ENCODE measurements around the gene NEK7.

NEK7 gene

GRCh38 chr1:198263186-198263585 lies 106.4 kb downstream of the NEK7 start:
- FAIRE-seq: no peak

- no peak for FAIRE-seq
Measured at GRCh38 chr1:198264282-198264681, 107.5 kb downstream of the NEK7 start.

- no peak for FAIRE-seq
Measured at GRCh38 chr1:198265073-198265661, 108.4 kb downstream of the NEK7 start.

GRCh38 chr1:198267056-198267455 lies 110.3 kb downstream of the NEK7 start:
- no peak for FAIRE-seq

GRCh38 chr1:198267921-198268320 lies 111.1 kb downstream of the NEK7 start:
- no peak for FAIRE-seq

GRCh38 chr1:198268784-198269645 lies 112.2 kb downstream of the NEK7 start:
- no peak for FAIRE-seq

- FAIRE-seq: no peak
Measured at GRCh38 chr1:198269646-198269940, 112.8 kb downstream of the NEK7 start.

GRCh38 chr1:198270273-198270828 lies 113.6 kb downstream of the NEK7 start:
- FAIRE-seq: no peak

GRCh38 chr1:198271467-198271866 lies 114.7 kb downstream of the NEK7 start:
- FAIRE-seq: no peak

- no peak for FAIRE-seq
Measured at GRCh38 chr1:198272492-198272891, 115.7 kb downstream of the NEK7 start.

- FAIRE-seq: no peak
Measured at GRCh38 chr1:198273748-198274295, 117.0 kb downstream of the NEK7 start.

GRCh38 chr1:198275597-198275996 lies 118.8 kb downstream of the NEK7 start:
- no peak for FAIRE-seq

GRCh38 chr1:198276241-198276640 lies 119.4 kb downstream of the NEK7 start:
- FAIRE-seq: no peak

- FAIRE-seq: no peak
Measured at GRCh38 chr1:198278943-198279342, 122.1 kb downstream of the NEK7 start.

GRCh38 chr1:198280080-198280479 lies 123.3 kb downstream of the NEK7 start:
- FAIRE-seq: no peak

GRCh38 chr1:198281911-198282310 lies 125.1 kb downstream of the NEK7 start:
- no peak for FAIRE-seq

GRCh38 chr1:198283222-198283621 lies 126.4 kb downstream of the NEK7 start:
- no peak for FAIRE-seq

GRCh38 chr1:198287916-198288315 lies 131.1 kb downstream of the NEK7 start:
- FAIRE-seq: no peak

GRCh38 chr1:198290089-198290683 lies 133.4 kb downstream of the NEK7 start:
- peak; percentile 38 for FAIRE-seq

GRCh38 chr1:198291036-198291435 lies 134.2 kb downstream of the NEK7 start:
- no peak for FAIRE-seq

GRCh38 chr1:198291924-198292323 lies 135.1 kb downstream of the NEK7 start:
- no peak for FAIRE-seq

GRCh38 chr1:198295225-198295624 lies 138.4 kb downstream of the NEK7 start:
- FAIRE-seq: no peak

- FAIRE-seq: no peak
Measured at GRCh38 chr1:198295971-198296370, 139.2 kb downstream of the NEK7 start.

- no peak for FAIRE-seq
Measured at GRCh38 chr1:198297281-198297680, 140.5 kb downstream of the NEK7 start.

Data from colon (tissue), 2 donors.